GM12874 (cell line): Measurements from ENCODE around the gene ZNRF1.

Source experiments
- CTCF ChIP-seq: IDR thresholded peaks from 2 replicates; pipeline ENCODE4 v1.5.1; 2011; ENCODE audit warnings: low read depth, mild to moderate bottlenecking, control low read depth, low read length, moderate library complexity; ENCODE audit not compliant: insufficient read depth

ZNRF1 gene

GRCh38 chr16:75024182-75024581 is 25.4 kb downstream of the ZNRF1 start:
- no peak for TF ChIP-seq CTCF

DNA sequence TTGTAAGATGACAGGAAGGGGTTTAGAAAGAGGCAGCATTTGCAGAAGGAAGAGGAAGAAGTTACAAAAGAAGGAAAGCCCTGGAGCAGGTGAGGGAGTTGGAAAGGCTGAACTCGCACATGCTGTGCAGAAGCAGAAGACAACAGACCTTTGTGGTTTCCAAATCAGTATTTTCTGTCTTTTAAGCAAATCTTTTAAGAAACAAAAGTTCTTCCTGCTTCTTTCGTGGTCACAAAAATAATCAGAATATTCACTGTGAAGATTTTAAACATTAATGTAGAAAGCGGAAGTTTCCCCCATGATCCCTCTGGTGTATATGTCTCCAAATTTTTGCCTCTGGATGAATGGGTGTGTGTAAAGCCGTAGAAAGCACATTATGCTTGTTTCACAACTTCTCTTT is 25.8 kb downstream of the ZNRF1 start:
- no peak for TF ChIP-seq CTCF

GRCh38 chr16:75025761-75026160 is 26.9 kb downstream of the ZNRF1 start:
- no peak for TF ChIP-seq CTCF

DNA sequence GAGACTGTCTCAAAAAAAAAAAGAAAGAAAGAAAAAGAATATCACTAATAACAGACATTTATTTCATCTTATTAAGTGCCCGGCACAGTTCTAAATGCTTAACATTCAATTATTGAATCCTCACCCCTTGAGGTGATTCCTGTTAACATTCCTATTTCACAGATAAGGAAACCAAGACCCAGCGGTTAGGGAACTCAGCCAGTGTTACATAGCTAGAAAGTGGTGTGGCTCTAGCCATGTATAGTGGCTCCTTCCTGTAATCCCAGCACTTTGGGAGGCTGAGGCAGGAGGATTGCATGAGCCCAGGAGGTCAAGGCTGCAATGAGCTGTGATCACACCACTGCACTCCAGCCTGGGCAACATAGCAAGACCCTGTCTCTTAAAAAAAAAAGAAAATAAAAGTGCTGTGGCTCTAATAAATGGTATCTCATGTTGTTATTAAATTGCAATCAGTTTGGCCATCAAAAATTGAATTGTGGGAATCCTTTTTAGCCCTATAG is 28.1 kb downstream of the ZNRF1 start:
- TF ChIP-seq CTCF, result no peak

DNA sequence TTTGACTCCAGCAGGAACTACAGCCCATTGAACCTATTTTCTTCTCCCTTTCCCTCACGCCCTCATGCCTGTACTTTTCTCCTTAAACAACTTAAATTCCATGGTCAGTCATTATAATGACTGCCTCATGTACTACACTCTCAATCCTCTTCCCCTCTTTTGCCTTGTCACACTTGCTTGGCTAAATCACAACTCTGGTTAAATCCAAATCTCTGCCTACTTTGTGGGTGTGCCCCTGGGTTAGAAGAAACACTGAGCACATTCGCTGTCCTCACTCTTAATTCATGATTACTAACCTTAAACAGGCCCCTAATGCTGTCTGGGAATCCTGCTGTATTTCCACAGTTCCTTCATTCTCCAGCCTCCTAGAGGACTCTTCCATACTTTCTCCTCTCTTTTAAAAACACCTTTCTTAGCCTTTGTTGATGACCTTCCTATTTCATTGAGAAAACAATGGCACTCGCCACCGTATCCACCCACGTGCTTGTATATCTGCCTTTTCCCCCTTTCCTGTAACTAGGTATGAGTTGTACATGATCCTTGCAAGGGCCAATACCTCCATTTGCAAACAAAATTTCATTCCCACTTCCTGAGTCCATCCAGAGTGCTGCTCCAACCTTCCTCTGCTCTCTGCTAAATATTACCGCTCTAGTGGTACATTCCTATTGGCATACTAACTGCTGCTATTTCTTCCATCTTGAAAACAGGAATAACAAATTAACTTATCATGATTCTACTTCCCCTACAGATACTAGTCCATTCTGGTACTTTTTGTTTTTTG is 28.9 kb downstream of the ZNRF1 start:
- no peak for TF ChIP-seq CTCF

GRCh38 chr16:75028544-75029135 is 29.8 kb downstream of the ZNRF1 start:
- TF ChIP-seq CTCF, result no peak

DNA sequence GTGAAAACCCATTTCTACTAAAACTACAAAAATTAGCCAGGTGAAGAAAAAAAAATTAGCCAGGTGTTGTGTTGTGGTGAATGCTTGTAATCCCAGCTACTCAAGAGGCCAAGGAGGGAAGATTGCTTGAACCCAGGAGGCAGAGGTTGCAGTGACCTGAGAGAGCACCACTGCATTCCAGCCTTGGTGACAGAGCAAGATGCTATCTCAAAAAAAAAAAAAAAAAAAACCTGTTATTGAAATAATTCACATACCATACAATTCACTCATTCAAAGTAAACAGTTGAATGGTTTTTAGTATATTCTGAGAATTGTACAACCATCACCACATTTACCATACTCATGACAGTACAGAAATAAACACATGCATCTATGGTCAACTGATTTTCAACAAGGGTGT is 31.0 kb downstream of the ZNRF1 start:
- TF ChIP-seq CTCF, result no peak
